A172 (cell line): Measurements from ENCODE around the gene SYNE3. TPM values are rescaled to one million over a fixed set of nuclear protein-coding genes. Genes with fewer than 3 reads are reported as not detected.
"Not testable (repeated sequence)": the region's sequence is repeated elsewhere in the genome, so short reads cannot be mapped to it uniquely, and the experiment has no call there.

Experiments
- DNase-seq: peaks from one replicate; pipeline ENCODE4 v3.0.0-alpha.2; 2015; ENCODE audit warnings: low spot score
- total RNA-seq: library from RNA; depleted of rRNA; stranded (reverse); fragments of >200 nt; shearing (Covaris generic); gene quantifications from 2 replicates; pipeline ENCODE4 v1.2.3, GENCODE V29; 2014

SYNE3 gene
- total RNA-seq, 1 experiment from 2014 or later = 0.91 TPM

DNA sequence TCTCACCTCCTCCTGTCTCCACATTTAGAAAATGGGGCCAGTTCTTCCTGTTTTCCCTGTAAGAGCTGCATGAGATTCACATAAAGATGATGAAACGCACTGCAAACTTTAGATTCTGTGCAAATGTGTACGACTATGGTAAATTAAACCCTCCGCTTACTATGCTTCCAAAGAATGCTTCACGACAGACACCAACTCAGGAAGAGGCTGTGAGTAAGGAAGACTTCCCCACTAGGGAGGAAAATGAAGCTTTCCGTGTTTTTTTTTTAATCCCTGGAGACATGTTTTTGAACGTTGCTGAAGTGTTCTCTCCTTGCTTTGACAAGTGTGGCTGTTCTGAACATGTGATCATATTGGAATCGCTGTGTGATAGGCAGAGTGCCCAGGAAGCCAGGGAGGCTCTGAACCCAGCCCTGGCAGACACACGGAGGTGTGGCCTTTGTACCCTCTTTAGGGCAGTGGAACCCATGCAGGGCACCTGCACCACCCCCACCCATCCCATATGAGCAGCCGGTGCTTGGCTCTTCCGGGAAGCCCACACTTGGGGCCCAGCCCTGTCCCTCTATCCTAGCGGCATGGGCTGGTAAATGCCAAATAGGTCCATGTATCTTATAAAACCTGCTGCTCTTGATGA, 7.5 kb upstream of the SYNE3 start:
- DNase-seq = no peak

GRCh38 chr14:95523051-95523814, 6.8 kb upstream of the SYNE3 start:
- DNase-seq = no peak

- DNase-seq = no peak
Measured at GRCh38 chr14:95522556-95522955, 6.1 kb upstream of the SYNE3 start.

DNA sequence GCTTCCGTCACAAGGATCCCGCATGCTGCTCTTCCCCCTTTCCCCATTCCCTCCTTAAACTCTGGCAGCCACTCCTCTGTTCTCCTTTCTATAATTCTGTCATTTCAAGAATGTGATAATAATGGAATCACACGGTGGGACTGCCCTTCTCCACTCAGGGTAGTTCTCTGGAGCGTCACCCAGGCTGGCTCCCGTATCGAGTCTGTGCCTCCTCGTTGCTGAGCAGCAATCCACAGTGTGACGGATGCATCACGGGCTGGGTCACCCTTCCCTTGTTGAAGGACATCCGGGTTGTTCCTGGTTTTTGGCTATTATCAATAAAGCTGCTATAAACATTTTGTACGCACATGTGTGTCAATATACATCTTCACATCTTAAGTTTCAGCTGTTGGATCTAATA, 5.7 kb upstream of the SYNE3 start:
- DNase-seq = no peak

DNA sequence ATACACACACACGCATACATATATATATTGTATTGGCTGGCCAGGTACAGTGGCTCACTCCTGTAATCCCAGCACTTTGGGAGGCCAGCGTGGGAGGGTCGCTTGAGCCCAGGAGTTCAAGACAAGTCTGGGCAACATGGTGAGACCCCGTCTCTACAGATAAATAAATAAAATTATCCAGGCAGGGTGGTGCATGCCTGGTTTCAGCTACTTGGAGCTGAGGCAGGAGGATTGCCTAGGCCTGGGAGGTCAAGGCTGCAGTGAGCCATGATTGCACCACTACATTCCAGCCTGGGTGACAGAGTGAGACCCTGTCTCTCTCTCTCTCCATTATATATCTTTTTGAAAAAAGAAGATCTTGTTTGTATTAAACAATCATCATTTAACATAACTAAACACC, 4.6 kb upstream of the SYNE3 start:
- DNase-seq = no peak

- DNase-seq = no peak
Measured at GRCh38 chr14:95520346-95520745, 3.9 kb upstream of the SYNE3 start.

GRCh38 chr14:95519699-95520098, 3.2 kb upstream of the SYNE3 start:
- peak; percentile 69 for DNase-seq

DNA sequence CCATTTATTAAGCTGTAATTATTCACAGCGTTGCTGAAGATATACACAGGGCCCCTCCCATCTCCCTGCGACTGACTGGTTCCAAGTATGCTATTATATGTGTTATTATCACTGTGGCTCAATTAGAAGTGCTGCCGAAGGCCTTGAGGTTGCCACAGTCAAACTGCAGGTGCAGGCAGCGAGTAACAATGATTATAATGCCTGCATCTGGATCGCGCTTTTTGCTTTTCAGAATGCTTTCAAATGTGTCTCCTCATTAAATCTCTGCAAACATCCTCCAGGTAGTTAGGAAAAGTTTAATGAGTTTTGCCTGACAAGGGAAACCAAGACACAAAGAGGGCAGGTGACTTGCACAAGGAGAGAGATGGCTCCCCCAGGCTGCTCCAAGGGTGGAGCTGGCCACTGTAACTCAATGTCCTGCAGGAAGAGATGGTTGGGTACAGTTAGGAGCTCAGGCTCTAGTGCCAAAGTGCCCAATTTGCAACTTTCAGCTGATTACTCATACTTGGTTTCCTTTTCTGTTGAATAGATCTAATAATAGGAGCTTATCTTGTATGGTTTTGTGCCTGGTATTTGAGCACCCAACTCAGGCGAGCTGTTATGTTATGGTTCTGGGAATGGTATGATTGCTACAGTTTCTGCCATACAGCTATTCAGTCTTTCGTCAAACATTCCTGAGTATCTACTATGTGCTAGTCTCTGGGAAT, 1.7 kb upstream of the SYNE3 start:
- peak; percentile 29 for DNase-seq

GRCh38 chr14:95515596-95516552, 576 bp downstream of the SYNE3 start:
- no peak for DNase-seq

DNA sequence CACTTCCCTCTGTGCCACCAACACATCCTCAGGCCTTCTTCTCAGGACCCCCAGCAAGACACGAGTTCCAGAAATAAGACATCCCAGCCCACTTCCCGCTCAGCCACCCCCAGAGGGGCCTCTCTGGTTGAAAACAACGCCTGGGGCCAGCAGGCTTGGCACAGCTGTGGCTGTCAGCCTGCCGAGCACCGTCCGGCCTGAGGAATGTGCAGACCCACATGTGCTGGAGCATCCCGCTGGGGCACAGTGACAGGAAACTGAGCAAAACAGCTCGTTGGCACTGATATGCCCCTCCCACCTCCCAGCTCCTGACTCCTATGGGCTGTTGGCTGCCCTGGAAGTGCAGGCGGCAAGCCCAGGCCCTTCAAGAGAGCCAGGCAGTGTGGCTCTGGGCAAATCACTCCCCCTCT, 1.4 kb downstream of the SYNE3 start:
- DNase-seq = no peak

DNA sequence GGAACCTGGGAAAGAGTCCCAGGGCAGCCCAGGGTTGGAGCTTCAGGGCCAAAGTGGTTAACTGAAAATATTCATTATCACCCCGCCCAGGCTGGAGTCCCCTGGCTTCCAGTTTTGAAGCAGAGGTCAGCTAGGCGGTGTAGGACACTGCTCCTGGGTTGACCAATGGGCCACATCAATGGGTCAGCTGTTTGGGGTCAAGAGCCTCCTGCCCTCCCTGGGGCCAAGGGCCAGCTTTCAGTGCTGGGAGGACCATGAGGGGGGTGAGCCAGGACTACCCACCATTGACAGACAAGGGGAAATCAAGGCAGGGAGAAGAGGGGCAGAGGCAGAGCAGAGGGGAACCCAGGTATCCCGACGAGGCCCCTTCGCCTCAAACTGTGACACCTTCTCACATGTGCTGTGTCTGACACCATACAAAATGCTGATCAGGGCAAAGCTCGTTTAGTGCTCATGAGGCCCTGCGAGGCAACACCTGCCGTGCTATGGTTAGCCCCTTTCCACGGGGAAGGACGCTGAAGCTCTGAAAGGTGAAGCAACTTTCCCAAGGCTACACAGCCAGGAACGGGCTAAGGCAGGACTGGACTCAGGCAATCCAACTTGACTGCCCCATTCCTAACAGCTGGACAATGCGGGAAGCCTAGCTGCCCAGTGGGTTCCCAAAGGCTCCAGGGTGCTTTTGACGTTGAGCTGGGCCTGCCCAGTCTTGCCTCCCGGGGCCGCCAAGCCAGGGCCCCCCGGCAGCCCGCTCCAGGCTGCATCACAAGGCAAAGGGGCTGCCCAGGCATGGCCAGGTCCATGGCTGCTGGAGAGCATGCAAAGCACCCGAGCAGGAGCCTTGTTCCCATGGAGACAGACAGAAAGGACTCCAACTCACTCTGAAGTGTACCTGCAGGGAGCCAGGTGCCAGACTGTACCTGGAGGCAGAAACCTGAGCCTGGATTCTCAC, 2.0 kb downstream of the SYNE3 start:
- DNase-seq = no peak

GRCh38 chr14:95513291-95513690, 3.2 kb downstream of the SYNE3 start:
- no peak for DNase-seq

- no peak for DNase-seq
Measured at GRCh38 chr14:95511687-95512086, 4.8 kb downstream of the SYNE3 start.

GRCh38 chr14:95510804-95511203, 5.6 kb downstream of the SYNE3 start:
- no peak for DNase-seq

DNA sequence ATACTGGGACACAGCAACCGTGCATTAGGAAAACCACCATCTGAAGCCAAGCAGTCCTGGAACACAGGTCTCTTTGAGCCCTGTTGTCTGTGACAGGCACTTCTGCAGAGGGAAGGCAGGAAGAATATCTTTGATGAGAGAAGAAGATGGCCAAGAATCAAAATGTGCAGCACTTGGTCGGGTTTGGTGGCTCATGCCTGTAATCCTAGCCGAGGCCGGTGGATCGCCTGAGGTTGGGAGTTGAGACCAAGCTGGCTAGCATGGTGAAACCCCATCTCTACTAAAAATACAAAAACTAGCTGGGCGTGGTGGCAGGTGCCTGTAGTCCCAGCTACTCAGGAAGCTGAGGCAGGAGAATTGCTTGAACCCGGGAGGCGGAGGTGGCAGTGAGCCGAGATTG, 6.1 kb downstream of the SYNE3 start:
- not testable (repeated sequence) for DNase-seq

DNA sequence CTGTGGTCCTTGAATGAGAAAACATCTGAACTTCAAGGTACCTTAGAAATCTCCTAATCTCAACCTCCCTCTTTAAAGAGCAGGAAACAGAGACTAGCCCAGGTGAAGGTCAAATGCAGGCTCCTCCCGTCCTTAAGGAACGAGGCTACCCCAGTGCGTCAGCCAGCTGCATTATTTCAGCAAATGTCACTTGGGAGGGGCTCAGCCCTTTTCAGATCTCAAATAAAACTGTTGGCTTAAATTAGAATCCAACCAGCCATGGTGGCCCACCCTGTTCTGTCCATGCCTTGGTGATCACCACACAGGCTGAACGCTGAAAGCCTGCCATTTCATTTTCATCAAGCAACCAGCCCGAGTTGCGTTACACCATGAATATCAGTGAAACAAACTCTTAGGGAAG, 7.0 kb downstream of the SYNE3 start:
- no peak for DNase-seq

DNA sequence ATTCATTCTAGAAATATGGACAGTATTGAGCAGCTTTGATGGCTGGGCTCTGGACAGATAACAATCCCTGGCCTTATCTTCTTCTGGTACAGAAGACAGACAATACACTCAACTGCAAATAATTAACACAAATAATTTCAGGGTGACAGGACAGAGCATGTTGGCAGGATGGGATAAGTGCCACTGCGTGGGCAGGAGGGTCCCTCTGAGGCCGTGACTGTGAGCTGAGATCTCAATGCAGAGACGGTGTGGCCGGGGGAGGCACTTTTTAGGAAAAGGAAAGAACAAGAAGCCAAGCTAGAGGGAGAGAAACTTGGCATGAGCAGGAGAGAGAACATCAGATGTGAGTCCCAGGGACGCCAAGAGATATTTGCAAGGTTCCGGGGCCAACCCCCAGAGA, 8.1 kb downstream of the SYNE3 start:
- no peak for DNase-seq

GRCh38 chr14:95507701-95508103, 8.7 kb downstream of the SYNE3 start:
- DNase-seq = peak; percentile 95

DNA sequence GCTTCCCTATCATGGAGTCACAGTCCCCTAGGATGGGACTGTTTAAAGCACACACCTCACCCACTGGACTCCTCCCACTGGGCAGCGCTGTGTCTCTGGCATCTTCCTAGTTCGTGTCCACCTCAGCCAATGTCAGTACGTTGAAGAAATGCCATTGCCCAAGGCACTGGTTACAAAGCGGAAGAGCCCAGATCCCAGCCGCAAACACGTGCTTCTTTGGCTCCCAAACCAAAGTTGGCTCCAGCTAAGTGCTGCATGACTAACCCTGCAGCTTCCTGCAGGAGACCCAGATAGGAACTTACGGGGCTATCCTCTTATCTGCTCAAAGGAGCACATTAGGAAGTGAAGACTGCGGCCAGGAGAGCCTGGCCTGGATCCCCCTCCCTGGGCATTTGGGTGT, 9.3 kb downstream of the SYNE3 start:
- DNase-seq = peak; percentile 92

- DNase-seq = no peak
Measured at GRCh38 chr14:95505030-95505589, 11.3 kb downstream of the SYNE3 start.
